Renal pelvis (tissue), 4 donors: ENCODE measurements around the gene TNRC6B. TPM values are rescaled to one million over a fixed set of nuclear protein-coding genes. Genes with fewer than 3 reads are reported as not detected.

Experiments
- DNase-seq: peaks from one replicate; pipeline ENCODE4 v3.0.0-alpha.2; 2013
- polyA plus RNA-seq, 3 donors: library from polyadenylated mRNA; unstranded; fragments of 120-200 nt; gene quantifications; one replicate each; pipeline ENCODE4 v1.2.1, GENCODE V29; 2013; ENCODE audit not compliant: insufficient read length in 3 of 3

The TNRC6B gene
- polyA plus RNA-seq, 3 donors, result 11.7 to 19.3 (median 16.7) TPM

DNA sequence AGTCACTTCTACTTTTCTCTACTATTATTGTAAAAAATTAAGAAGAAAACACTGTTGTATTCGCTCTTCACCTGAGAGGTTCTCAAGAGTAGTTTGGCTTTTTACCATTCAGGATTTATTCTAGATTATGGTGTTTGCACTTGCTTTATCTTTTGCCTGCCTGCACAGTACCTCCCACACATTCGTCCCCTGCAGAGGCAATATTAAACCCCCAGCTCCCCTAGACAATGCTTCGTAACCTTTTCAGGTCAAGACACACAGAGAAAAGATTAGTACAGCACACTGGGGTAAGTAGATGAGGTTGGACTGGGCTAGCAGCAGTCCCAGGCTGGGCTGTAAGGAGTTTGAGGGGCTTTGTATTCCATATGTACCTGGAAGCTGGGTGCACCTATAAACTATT is 62.4 kb downstream of the TNRC6B start:
- no peak for DNase-seq

DNA sequence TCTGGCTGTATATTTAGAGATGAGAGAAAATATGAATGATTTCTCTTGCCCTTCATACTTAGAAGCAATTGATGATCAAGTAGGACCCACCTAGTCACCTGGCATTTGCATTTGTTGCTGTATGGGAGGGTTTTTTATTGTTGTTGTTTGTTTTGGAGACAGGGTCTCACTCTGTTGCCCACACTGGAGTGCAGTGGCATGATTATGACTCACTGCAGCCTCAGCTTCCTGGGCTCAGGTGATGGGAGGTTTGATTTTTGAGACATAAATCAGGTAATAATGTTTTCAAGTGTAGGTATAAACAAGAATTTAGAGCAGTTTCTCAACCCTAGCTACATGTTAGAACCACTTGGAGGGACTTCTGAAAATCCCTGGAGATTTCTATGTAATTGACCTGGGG is 63.0 kb downstream of the TNRC6B start:
- DNase-seq, result no peak

DNA sequence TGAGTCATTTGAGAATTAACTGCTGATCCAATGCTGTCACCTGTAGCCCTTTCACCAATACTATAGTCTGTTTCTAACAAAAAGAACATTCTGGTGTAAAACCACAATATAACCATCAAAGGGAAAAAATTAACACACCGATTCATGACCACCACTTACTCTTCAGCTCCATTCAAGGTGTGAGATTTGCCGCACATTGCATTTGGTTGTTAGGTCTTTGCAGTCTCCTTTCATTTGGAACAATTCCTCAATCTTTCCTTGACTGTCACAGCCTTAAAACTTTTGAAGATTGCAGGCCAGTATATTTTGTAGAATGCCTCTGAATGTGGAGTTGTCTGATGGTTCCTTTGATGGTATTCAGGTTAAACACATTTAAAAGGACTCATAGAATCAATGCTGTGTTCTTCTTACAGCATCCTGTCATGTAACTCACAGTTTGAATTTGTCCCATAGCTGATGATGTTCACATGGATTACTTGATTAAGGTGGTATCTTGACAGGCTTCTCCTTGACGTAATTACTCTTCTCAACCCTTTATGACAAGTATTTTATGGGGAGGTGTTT is 63.6 kb downstream of the TNRC6B start:
- no peak for DNase-seq

DNA sequence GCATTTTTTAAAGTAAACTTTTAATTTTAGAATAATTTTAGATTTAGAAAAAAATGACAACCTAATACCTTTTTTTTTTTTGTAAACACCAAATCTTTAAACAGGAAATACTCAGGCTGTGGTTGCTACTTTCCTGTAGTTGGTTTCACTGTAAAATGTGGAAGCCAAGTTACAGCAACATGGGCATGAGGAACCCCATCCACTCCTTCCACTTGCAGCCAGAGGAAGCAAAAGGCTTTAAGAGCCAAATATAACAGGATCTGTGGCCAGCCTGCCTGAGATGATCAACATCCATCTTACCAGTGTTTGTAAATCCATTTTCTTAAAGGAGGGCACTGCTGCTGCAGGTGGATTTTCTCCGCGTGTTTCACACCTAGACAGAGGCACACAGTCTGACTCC is 66.2 kb downstream of the TNRC6B start:
- no peak for DNase-seq

GRCh38 chr22:40244586-40244985 is 66.9 kb downstream of the TNRC6B start:
- no peak for DNase-seq

GRCh38 chr22:40247976-40248375 is 70.3 kb downstream of the TNRC6B start:
- no peak for DNase-seq

DNA sequence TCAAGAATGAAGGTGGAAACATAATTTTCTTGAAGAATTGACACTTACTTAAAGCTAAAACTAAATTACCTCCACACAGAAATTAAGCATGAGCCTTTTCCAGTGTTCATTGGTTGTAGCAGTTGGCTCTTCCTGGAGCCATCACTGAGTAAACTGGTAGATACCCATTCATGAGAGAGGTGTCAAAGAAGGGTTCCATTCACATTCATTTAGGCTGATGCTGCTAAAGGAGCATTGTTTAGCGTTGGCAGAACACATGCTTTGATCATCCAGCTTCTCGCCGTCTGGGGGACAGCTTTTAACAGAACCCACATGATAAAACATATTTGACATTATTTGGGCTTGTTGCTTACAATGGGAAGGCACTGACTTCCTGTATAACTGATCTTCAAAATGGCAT is 71.6 kb downstream of the TNRC6B start:
- DNase-seq, result no peak

DNA sequence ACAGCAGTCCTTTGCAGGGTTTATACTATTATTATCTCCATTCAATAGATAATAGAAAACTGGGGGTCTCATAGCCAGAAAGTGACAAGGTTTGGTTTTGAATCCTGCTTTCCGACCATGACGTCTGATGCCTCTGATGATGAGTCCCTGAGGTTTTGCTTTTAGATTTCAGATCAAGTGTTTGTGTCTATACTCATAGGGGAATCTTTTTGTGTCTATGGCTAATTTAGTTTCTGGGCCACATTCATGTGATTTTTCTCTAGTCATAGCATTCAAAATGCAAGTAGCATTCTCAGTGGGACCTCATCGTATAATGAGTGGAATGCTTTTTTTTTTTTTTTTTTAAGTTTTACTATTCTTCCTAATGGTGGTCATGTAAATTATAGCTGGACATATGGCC is 72.9 kb downstream of the TNRC6B start:
- DNase-seq, result no peak

DNA sequence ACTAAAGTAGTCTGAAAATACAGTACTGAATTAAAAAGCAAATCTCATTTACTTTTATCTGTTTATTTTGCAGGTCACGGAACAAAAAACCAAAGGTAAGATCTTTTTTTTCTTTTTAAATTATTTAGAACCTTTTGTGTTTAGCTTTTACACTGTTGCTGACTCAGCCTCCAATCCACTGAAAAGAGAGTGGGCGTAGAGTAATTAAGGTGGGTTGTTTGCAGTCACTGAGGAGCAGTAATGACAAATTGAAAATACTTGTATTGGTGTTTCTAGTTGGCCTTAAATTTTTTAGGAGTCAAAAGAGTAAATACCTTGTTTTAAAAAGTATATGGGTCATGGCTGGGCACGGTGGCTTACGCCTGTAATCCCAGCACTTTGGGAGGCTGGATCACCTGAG is 73.4 kb downstream of the TNRC6B start:
- DNase-seq, result no peak

- DNase-seq, result no peak
Measured at GRCh38 chr22:40252146-40252545, 74.4 kb downstream of the TNRC6B start.

DNA sequence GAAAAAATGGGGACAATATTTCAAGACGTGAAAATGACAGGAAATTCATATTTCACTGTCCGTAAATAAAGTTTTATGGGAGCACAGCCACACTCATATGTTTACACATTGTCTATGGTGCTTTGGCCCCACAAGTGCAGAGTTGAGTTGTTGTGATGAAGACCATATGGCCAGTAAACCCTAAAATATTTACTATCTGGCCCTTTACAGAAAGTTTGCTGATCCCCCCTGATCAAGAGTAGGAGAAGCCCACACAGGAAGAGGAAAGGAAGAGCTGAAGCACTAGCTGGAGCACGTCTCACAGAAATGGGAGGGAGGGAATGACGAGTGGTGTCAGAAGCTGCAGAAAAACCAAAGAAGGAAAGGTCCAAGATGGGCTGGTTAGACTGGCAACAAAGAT is 78.8 kb downstream of the TNRC6B start:
- DNase-seq, result peak; percentile 67

GRCh38 chr22:40258017-40258416 is 80.3 kb downstream of the TNRC6B start:
- no peak for DNase-seq

DNA sequence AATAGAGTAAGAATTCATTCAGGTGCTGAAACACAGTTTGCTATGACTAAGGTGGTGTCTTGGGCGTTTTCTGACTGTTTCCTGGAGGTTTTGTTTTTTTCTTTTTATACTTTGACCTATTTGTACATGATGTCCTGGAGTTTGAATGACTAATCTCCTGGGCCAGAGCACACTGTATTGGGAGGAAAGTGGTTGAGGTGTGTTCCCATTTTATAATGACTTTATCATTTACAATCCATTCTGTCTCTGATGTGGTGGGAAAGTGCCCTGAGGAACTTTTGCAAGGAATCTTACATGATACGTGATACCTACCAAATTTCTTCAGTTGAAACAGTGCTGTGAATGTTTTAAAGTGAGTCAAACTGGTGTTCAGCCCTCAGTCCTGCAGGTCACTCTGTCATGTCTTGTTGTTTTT is 80.8 kb downstream of the TNRC6B start:
- no peak for DNase-seq

- no peak for DNase-seq
Measured at GRCh38 chr22:40261783-40262182, 84.1 kb downstream of the TNRC6B start.

DNA sequence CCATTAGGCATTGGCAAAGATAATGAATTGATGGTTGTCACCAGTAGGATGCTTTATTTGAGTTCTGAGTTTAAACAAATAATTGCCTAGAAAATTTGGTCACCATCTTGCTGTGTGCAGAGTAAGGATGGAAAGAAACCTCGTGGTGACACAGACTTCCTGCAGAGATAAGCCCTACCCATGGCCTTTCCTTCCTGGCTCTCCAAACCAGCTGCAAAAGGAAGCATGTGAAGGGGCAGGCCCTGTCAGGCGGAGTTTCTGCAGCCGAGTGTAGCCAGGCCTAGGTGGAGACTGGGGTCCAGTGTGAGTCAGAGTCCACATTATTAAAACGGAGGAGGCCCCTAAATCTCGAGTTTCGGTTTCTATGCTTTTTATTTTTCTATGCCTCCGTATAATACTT is 85.5 kb downstream of the TNRC6B start:
- DNase-seq, result no peak

DNA sequence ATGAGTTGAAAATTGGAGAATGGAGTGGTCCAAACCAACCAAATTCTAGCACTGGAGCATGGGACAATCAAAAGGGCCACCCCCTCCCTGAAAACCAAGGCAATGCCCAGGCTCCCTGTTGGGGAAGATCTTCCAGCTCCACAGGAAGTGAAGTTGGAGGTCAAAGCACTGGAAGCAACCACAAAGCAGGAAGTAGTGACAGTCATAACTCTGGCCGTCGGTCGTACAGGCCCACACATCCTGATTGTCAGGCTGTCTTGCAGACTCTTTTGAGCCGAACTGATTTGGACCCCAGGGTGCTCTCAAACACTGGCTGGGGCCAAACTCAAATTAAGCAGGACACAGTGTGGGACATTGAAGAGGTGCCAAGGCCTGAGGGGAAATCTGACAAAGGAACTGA is 88.1 kb downstream of the TNRC6B start:
- no peak for DNase-seq

DNA sequence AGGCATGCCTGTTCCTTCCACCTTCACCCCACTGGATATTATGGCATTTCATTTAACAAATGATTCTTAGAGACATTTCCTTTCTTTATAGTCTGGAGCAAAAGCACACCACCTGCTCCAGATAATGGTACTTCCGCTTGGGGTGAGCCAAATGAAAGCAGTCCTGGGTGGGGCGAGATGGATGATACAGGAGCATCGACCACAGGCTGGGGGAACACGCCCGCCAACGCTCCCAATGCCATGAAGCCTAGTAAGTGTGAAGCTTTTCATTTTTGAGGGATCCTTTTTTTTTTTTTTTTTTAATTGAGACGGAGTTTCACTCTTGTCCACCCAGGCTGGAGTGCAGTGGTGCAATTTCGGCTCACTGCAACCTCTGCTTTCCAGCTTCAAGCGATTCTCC is 92.3 kb downstream of the TNRC6B start:
- DNase-seq, result no peak

DNA sequence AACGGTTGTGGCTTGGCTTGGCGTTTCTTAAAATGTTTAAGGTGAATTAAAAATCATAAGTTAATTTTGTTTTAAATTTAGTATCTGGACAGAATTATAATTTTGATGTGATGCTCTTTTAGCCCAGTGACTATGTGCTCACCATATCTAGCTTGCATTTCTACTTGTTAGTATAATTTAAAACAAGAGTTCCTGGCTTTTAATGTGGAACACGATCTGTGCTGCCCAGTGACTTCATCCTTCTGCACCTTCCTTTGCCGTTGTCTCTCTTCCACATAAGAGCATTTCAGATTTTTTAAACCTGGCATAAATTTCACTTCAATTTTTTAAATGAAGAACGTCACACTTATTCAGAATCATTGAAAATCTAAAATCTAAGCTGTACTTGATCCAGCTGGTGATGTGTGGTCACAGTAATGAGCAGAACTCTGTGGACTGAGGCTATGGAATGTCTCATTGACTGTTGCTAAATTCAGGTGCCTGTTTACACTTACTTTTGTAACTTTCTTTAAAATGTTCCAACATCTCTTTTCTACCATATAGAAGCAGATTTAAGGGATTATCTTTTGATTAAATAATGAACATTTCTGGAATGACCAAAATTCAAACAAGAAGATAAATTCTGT is 93.1 kb downstream of the TNRC6B start:
- DNase-seq, result no peak

- no peak for DNase-seq
Measured at GRCh38 chr22:40271440-40271839, 93.7 kb downstream of the TNRC6B start.

DNA sequence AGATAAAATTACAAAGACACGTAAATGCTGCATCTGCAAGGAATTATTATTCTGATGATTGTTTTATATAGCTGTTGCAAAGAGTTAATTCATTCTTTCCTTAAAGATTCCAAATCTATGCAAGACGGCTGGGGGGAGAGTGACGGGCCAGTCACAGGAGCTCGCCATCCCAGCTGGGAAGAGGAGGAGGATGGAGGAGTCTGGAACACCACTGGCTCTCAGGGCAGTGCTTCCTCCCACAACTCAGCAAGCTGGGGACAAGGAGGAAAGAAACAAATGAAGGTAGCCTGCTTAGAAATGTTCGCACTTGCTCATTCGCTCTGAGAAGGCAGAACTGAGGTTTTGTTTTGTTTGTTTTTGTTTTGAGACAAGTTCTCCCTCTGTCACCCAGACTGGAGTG is 95.6 kb downstream of the TNRC6B start:
- DNase-seq, result no peak

- DNase-seq, result no peak
Measured at GRCh38 chr22:40276996-40277823, 99.5 kb downstream of the TNRC6B start.

DNA sequence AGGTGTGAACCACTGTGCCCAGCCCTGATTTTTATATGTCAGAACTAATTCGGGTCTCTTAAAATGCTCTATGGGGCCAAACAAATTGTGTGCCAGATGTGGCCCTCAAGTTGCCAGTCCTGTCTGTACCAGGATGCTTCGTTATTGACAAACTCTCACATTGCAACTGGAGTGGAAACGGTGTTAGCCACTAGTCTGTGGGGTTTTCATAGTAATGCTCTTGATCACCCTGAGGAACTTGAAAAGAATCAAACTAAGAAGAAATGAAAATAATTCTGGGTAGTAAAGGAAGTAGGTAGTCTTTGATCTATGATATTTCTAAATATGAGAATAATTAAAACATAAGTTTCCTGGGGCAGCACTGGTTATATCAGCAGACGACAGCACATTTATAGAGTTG is 101.3 kb downstream of the TNRC6B start:
- DNase-seq, result no peak

GRCh38 chr22:40281717-40282116 is 104.0 kb downstream of the TNRC6B start:
- no peak for DNase-seq
